ENCODE results near the gene PRDM16. TPM values are rescaled to one million over a fixed set of nuclear protein-coding genes. Genes with fewer than 3 reads are reported as not detected.

The PRDM16 gene
- total and polyA plus RNA-seq, 7 donors, result 0.04 to 1.2 (median 0.31) TPM

DNA sequence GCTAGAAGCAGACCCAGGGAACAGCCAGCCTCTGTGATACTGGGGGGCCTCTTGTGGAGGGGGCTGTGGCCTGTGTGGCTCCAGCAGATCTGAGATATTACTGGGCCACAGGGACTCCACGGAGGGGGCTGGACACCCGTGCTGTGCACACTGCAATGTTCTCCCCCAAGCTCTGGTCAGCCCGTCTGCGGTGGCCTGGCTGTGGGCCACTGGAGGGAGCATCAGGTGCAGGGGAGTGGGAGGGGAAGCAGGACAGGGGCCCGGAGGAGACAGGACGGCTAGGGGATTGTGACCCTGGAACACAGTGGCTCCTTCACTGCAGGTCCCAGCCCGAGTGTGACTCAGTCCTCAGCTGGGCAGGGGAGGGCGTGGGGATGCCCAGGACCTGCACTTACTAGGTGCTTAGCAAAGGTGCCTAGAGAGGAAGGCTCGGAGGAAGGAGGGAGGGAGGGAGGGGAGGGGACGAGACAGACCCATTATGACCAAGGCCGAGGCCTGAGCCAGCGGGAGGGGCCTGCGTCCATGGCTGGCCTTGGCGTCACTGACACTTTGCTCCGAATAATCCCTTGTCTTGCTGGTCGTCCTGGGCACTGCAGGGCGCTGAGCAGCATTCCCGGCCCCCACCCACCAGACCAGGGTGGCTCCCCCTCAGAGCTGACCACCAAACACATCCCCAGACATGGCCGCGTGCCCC lies 44.2 kb downstream of the PRDM16 start:
- intact Hi-C loops (cut with DNase I), result no loop called here

DNA sequence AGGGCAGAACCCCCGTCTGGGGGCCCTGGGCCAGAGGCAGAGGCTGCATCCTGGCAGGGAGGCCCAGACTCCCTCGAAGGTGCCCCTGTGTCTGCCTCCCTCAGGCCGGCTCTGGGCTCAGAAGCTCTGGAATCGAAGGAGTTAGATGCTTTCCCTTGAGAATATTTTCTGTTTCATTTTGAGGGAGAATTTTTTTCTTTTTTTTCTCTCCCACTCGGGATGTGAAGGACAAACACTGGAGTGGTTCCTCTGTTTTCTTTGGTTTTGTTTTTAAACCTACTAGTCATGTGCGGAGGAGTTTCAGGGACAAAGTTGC lies 44.7 kb downstream of the PRDM16 start:
- Histone ChIP-seq H3K36me3 (ENCODE audit: insufficient read depth in 1 of 2, low read depth in 1 of 2) (no peaks in the 10 kb centered on the region), H3K9me3 (no peaks in the 10 kb centered on the region), H3K27me3 (ENCODE audit: insufficient read depth in 3 of 3, low read length in 2 of 3) (peaks cover 0 to 14% (median 0%) of the 10 kb centered on the region in 3 donors), H3K4me3 (no peak overlapping the region), H3K4me1 (no peaks in the 10 kb centered on the region), H3K27ac (no peak overlapping the region)
- DNase-seq (no peak), ATAC-seq (no peak)
- intact Hi-C loops (cut with DNase I), result no loop called here
- WGBS, 3 donors, result 69 to 73% (median 70%) methylated on average over 6 of the region's 6 CpGs
- TF ChIP-seq CTCF (IDR thresholded peaks at IDR 0.05), result no peak

More for the DNA sequence above, 44.2 kb downstream of the PRDM16 start:
- no peak overlapping the region for H3K27ac ChIP-seq
- H3K27me3 ChIP-seq (ENCODE audit: insufficient read depth in 3 of 3, low read length in 2 of 3), result peaks cover 0 to 19% (median 4%) of the 10 kb centered on the region in 3 donors
- peaks cover 3% of the 10 kb centered on the region for H3K9me3 ChIP-seq
- H3K36me3 ChIP-seq (ENCODE audit: insufficient read depth in 1 of 2, low read depth in 1 of 2), result no peaks in the 10 kb centered on the region
- H3K4me1 ChIP-seq, result no peaks in the 10 kb centered on the region
- ATAC-seq, result no peak
- WGBS, 3 donors, result 72 to 80% (median 79%) methylated on average over 18 to 20 of the region's 20 CpGs
- no peak overlapping the region for H3K4me3 ChIP-seq
- DNase-seq, result no peak
- TF ChIP-seq CTCF (IDR thresholded peaks at IDR 0.05), result no peak

DNA sequence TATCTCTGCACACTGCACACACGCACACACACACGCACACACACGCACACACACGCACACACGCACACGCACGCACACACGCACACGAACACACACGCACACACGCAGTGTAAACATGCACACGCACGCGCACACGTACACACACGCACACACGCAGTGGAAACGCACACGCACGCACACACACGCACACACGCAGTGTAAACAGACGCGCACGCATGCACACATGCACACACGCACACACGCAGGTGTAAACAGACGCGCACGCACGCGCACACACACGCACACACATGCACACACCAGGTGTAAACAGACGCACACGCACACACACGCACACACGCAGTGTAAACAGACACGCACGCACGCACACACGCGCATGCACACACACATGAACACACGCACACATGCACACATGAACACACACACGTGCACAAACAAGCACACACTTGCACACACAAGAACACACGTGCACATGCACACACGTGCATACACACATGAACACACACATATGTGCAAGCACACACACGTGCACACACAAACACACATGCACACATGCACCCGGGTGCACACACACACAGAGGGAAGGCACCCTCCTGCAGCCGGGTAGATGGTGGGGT lies 45.2 kb downstream of the PRDM16 start:
- DNase-seq (no peak), ATAC-seq (no peak)
- no peaks in the 10 kb centered on the region for H3K36me3 ChIP-seq (ENCODE audit: insufficient read depth in 1 of 2, low read depth in 1 of 2)
- no peaks in the 10 kb centered on the region for H3K9me3 ChIP-seq
- H3K27ac ChIP-seq, result no peak overlapping the region
- no peaks in the 10 kb centered on the region for H3K4me1 ChIP-seq
- intact Hi-C loops (cut with DNase I), result no loop called here
- peaks cover 0 to 10% (median 0%) of the 10 kb centered on the region in 3 donors for H3K27me3 ChIP-seq (ENCODE audit: insufficient read depth in 3 of 3, low read length in 2 of 3)
- 93 to 96% (median 94%) methylated on average over 49 of the region's 49 CpGs for WGBS, 3 donors
- TF ChIP-seq CTCF (IDR thresholded peaks at IDR 0.05), result no peak
- H3K4me3 ChIP-seq, result no peak overlapping the region

DNA sequence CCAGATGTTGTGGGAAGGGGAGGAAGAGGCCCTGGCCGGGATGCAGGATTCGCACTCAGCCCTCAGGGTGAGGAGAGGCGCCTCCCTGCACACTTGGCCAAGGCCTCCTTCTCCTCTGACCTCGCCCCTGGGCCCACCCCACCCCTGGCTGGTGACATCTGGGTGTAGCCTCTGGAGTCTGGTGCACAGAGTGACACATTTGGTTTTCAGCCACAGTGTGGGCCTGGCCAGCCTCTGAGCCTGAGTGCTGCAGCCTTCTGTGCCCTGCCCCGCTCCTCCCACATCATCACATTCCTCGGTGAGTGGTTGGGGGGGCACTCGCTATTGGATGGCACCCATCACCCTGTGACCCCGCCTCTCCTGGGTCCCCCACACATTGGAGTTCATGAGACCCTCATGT lies 45.8 kb downstream of the PRDM16 start:
- H3K9me3 ChIP-seq, result no peaks in the 10 kb centered on the region
- H3K36me3 ChIP-seq (ENCODE audit: insufficient read depth in 1 of 2, low read depth in 1 of 2), result no peaks in the 10 kb centered on the region
- TF ChIP-seq CTCF (IDR thresholded peaks at IDR 0.05), result no peak
- DNase-seq, result no peak
- H3K27me3 ChIP-seq (ENCODE audit: insufficient read depth in 3 of 3, low read length in 2 of 3), result peaks cover 0 to 7% (median 0%) of the 10 kb centered on the region in 3 donors
- H3K4me3 ChIP-seq, result no peak overlapping the region
- WGBS, 3 donors, result 76 to 88% (median 88%) methylated on average over 8 of the region's 8 CpGs
- intact Hi-C loops (cut with DNase I), result no loop called here
- no peak overlapping the region for H3K27ac ChIP-seq
- ATAC-seq, result no peak
- no peaks in the 10 kb centered on the region for H3K4me1 ChIP-seq
